NCI-H1417 (cell line): ENCODE results near the gene PGA5.
"Not testable (repeated sequence)": the region's sequence is repeated elsewhere in the genome, so short reads cannot be mapped to it uniquely, and the experiment has no call there.

Experiments
- DNase-seq, 3 experiments: peaks; one replicate each; lab custom pipeline; 2025; lab: John Stamatoyannopoulos, UW

The PGA5 gene

GRCh38 chr11:61226457-61227137 is 14.4 kb upstream of the PGA5 start:
- not testable (repeated sequence) for DNase-seq

GRCh38 chr11:61229458-61229857 is 11.5 kb upstream of the PGA5 start:
- DNase-seq = not testable (repeated sequence)

GRCh38 chr11:61231033-61231432 is 9.9 kb upstream of the PGA5 start:
- not testable (repeated sequence) for DNase-seq

- DNase-seq = not testable (repeated sequence)
Measured at GRCh38 chr11:61231585-61231984, 9.4 kb upstream of the PGA5 start.

GRCh38 chr11:61232548-61233145 is 8.3 kb upstream of the PGA5 start:
- DNase-seq = not testable (repeated sequence)

- not testable (repeated sequence) for DNase-seq
Measured at GRCh38 chr11:61237130-61237529, 3.8 kb upstream of the PGA5 start.

GRCh38 chr11:61240288-61240687 is 687 bp upstream of the PGA5 start:
- not testable (repeated sequence) for DNase-seq

- DNase-seq = not testable (repeated sequence)
Measured at GRCh38 chr11:61241526-61241925, 551 bp downstream of the PGA5 start.

GRCh38 chr11:61245284-61245964 is 4.4 kb downstream of the PGA5 start:
- DNase-seq = not testable (repeated sequence)

- not testable (repeated sequence) for DNase-seq
Measured at GRCh38 chr11:61248071-61248470, 7.1 kb downstream of the PGA5 start.

GRCh38 chr11:61249201-61249600 is 8.2 kb downstream of the PGA5 start:
- not testable (repeated sequence) for DNase-seq

- DNase-seq = not testable (repeated sequence)
Measured at GRCh38 chr11:61250796-61251765, 10.1 kb downstream of the PGA5 start.

GRCh38 chr11:61252332-61252731 is 11.4 kb downstream of the PGA5 start:
- DNase-seq = not testable (repeated sequence)

GRCh38 chr11:61254403-61255025 is 13.5 kb downstream of the PGA5 start:
- DNase-seq = peak; percentile 10 to 54 (median 22)

- DNase-seq = no peak
Measured at GRCh38 chr11:61256710-61257482, 15.9 kb downstream of the PGA5 start.

- DNase-seq = no peak
Measured at GRCh38 chr11:61258546-61258945, 17.6 kb downstream of the PGA5 start.

GRCh38 chr11:61259363-61259762 is 18.4 kb downstream of the PGA5 start:
- no peak for DNase-seq

- no peak for DNase-seq
Measured at GRCh38 chr11:61264371-61264770, 23.4 kb downstream of the PGA5 start.

GRCh38 chr11:61264795-61265194 is 23.8 kb downstream of the PGA5 start:
- DNase-seq = no peak

- DNase-seq = no peak
Measured at GRCh38 chr11:61265357-61265756, 24.4 kb downstream of the PGA5 start.

- DNase-seq = no peak
Measured at GRCh38 chr11:61266602-61267001, 25.6 kb downstream of the PGA5 start.
